Central memory CD8-positive, alpha-beta T cell (primary cell): ENCODE results near the gene GABRR3.

ENCODE experiments used
- ATAC-seq: fragments of 150-1000 bp; cut with Tn5 transposase; replicated peaks from 2 replicates; pipeline ENCODE4 v1.10.0; 2022; ENCODE audit warnings: mild to moderate bottlenecking, moderate FRiP score, moderate number of reproducible peaks; ENCODE audit not compliant: poor library complexity, severe bottlenecking; ENCODE audit errors: extremely low read depth
- DNase-seq, 2 donors: peaks; one replicate each; pipeline ENCODE4 v3.0.0; 2021; ENCODE audit warnings: low spot score in 2 of 2
- H3K27ac Mint-ChIP-seq: one replicate; pipeline ENCODE4 v1.8.0; 2022; ENCODE audit warnings: low read depth, mild to moderate bottlenecking, moderate library complexity, mixed read lengths
- H3K27me3 Mint-ChIP-seq: one replicate; pipeline ENCODE4 v1.8.0; 2022; ENCODE audit warnings: mixed read lengths
- H3K36me3 Mint-ChIP-seq: one replicate; pipeline ENCODE4 v1.8.0; 2022; ENCODE audit warnings: mild to moderate bottlenecking, moderate library complexity, mixed read lengths; ENCODE audit not compliant: insufficient read depth
- H3K4me1 Mint-ChIP-seq: one replicate; pipeline ENCODE4 v1.8.0; 2022; ENCODE audit warnings: mixed read lengths
- H3K4me3 Mint-ChIP-seq: one replicate; pipeline ENCODE4 v1.8.0; 2022; ENCODE audit warnings: mild to moderate bottlenecking, moderate library complexity, mixed read lengths
- H3K9me3 Mint-ChIP-seq: one replicate; pipeline ENCODE4 v1.8.0; 2022; ENCODE audit warnings: mixed read lengths

GABRR3 gene

DNA sequence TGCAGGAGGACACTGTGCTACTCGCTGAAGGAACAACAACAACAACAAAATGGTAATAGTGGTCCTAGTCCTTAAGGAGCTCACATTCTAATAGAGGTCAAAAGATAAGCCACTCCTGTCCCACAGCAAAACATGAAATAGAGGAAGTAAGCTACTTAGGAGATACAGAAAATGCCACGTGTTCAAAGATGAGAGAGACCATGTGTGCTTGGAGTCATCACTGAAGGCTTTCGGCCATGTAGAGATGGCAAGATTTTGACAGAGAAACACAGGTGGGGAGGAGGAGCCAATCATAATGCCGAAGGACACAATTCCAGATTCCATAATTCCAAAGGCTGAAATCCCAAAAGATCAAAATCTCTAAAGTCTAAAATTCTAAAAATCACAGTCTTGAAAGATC lies 38.1 kb downstream of the GABRR3 start:
- no peak for DNase-seq
- Mint-ChIP-seq H3K4me1 (no peaks in the 10 kb centered on the region), H3K36me3 (no peaks in the 10 kb centered on the region), H3K27me3 (peaks cover 22% of the 10 kb centered on the region), H3K27ac (no peak overlapping the region), H3K9me3 (no peaks in the 10 kb centered on the region), H3K4me3 (no peak overlapping the region)
- no peak for ATAC-seq

DNA sequence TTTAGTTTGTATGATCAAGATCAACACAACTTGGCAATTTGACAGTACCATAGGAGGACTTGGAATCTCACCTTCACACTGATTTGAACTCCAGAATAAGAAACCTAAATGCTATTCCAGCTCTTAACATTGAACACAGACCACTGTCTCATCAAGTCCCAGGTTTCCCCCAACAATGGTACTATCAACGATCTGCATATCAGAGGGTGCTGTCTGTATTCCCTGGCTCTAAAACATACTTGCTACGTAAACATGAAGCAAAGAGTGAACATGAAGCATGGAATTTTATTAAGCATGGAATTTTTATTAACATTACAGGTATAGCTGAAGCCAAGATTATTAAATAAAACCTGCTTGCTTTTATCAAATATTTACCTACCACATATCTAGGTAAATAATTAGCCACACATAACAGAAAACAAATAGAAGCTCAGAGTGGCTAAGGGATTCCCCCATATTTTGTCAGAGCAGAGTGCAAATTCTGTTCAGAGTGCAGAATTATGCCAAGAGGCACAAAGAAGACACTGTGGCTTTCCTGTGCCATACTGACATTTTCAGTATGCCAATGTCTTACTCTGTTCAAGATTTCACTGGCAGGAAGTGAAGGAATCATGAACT lies 40.7 kb downstream of the GABRR3 start:
- H3K4me3 Mint-ChIP-seq: no peak overlapping the region
- peaks cover 22% of the 10 kb centered on the region for H3K27me3 Mint-ChIP-seq
- ATAC-seq: no peak
- no peak overlapping the region for H3K27ac Mint-ChIP-seq
- DNase-seq: no peak
- peaks cover 10% of the 10 kb centered on the region for H3K4me1 Mint-ChIP-seq
- H3K9me3 Mint-ChIP-seq: no peaks in the 10 kb centered on the region
- H3K36me3 Mint-ChIP-seq: no peaks in the 10 kb centered on the region

DNA sequence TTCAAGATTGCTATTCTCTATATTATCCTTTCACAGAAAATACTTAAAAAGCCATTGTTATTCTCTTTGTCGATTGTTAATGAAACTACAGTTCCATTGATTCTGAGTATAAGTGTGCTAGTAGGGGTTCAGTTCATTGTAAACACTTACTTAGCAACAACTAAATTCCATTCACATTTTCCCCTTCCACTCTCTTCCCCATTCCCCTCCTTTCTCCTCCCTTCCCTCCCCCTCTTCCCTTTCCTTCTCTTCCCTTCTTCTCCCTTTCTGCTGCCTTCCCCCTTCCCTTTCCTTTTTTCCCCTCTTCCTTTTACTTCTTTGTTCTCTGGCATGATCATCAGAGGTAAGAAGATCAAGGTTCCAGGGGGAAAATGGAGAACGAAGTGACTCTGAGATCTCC lies 41.6 kb downstream of the GABRR3 start:
- Mint-ChIP-seq H3K27me3 (peaks cover 22% of the 10 kb centered on the region), H3K36me3 (no peaks in the 10 kb centered on the region), H3K4me3 (no peak overlapping the region), H3K9me3 (no peaks in the 10 kb centered on the region), H3K27ac (no peak overlapping the region), H3K4me1 (peaks cover 10% of the 10 kb centered on the region)
- DNase-seq: no peak
- ATAC-seq: no peak

DNA sequence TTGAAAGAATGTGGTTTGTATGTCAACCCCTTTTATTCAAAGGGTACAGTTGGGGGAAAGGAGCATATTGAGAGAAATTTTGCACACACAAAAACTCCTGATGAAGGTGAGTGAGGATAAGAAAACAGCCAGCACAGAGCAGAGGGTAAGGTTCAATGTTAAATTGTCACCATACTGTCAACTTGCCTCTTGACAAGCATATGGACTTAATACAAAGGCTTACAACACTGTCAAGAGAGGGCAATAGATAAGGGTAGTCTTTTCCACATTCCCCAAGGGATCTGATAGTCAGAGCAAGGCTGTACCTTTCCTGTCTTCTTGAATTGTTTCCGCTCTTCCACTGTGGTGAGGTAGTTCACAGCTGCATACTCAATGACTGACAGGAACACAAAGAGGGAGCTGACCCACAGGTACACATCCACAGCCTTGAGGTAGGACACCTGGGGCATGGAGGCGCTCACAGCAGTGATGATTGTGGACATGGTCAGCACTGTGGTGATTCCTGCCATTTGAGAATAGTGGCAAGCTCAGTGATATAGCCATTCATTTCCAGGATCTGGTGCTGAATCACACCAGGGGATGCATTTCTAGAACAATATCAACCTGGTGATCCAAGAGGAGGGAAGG lies 42.5 kb downstream of the GABRR3 start:
- H3K27ac Mint-ChIP-seq: no peak overlapping the region

DNA sequence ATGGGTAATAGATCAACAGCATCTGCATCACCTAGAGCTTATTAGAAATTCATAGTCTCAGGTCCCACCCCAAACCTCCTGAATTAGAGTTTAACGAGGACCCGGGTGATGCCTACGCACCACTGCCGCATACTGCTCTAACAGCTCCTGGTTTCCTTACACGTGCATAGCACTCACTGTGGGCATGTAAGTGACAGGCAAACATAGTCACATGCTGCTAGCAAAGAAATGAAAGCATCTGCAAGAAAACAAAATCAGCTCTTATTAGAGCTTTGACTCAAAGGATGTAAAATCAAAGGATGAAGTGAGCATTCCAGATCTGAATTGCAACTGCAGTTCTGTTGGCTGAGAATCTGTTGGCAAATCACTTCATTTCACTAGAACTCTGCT lies 43.8 kb downstream of the GABRR3 start:
- Mint-ChIP-seq H3K4me3 (peak overlapping the region; percentile 48), H3K4me1 (peaks cover 10% of the 10 kb centered on the region), H3K27me3 (peaks cover 22% of the 10 kb centered on the region), H3K36me3 (no peaks in the 10 kb centered on the region), H3K27ac (peak overlapping the region; percentile 9), H3K9me3 (no peaks in the 10 kb centered on the region)
- no peak for ATAC-seq
- DNase-seq: no peak

More for the DNA sequence above, 42.5 kb downstream of the GABRR3 start:
- Mint-ChIP-seq H3K4me1 (peaks cover 10% of the 10 kb centered on the region), H3K9me3 (no peaks in the 10 kb centered on the region), H3K4me3 (no peak overlapping the region), H3K27me3 (peaks cover 22% of the 10 kb centered on the region), H3K36me3 (no peaks in the 10 kb centered on the region)
- ATAC-seq: no peak
- DNase-seq: no peak

DNA sequence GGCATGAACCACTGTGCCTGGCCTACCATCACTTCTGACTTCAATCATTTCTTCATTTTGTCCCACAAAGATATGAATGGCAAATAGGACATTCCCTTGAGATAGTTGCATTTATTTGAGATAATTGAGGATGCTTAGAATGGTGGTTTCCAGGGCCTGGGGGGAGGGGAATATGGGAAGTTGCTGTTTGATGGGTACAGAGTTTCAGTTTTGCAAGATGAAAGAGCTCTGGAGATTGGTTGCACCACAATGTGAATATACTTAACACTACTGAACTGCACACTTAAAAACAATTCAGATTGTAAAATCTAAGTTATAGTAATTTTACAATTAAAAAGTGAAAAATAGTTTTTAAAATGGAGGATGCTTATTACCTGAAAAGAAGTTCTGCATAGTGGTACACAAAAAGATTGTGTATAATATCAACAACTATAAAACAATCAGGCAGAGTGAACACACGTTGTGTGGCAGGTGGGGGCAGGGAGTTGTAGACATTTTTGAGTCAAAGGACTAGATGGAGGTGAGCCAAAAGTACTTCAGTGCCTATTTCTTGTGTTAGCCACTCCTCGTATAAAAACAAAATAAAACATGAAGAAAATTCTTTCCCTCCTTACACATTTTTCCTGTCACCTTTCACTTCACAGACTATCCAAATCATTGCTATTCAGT lies 44.4 kb downstream of the GABRR3 start:
- peak overlapping the region; percentile 9 for H3K27ac Mint-ChIP-seq
- H3K27me3 Mint-ChIP-seq: peaks cover 22% of the 10 kb centered on the region
- peaks cover 10% of the 10 kb centered on the region for H3K4me1 Mint-ChIP-seq
- peak overlapping the region; percentile 48 for H3K4me3 Mint-ChIP-seq
- H3K9me3 Mint-ChIP-seq: no peaks in the 10 kb centered on the region
- DNase-seq (no peak), ATAC-seq (no peak)
- no peaks in the 10 kb centered on the region for H3K36me3 Mint-ChIP-seq

DNA sequence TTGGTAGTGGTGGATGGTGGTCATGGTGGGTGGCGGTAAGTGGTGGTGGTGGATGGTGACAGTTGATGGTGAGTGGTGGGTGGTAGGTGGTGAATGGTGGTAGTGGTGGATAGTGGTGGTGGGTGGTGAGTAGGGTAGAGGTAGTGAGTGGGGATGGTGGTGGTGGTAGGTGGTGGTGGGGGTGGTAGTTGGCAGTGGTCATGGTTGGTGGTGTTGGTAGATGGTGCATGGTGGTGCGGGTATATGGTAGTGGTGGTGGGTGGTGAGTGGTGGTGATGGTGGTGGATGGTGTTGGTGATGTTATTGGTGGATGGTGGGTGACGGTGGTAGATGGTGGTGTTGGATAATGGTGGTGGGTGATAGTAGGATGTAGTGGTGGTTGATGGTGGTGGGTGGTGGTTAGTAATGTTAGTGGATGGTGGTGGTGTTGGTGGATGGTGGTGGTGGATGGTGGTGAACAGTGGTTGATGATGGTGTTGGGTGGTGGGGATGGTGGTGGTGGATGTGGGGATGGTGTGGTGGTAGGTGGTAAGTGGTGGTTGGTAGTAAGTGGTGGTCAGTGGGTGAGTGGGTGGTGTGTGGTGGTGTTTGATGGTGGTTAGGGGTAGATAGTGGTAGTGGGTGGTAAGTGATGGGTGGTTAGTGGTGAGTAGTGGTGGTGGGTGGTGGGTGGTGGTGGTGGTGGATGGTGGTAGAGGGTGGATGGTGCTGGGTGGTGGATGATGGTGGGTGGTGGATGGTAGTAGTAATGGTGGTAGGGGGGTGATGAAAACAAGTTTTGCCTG lies 46.1 kb downstream of the GABRR3 start:
- H3K4me1 Mint-ChIP-seq: peaks cover 10% of the 10 kb centered on the region
- no peak for DNase-seq
- no peak overlapping the region for H3K27ac Mint-ChIP-seq
- no peaks in the 10 kb centered on the region for H3K36me3 Mint-ChIP-seq
- no peaks in the 10 kb centered on the region for H3K9me3 Mint-ChIP-seq
- ATAC-seq: no peak
- peaks cover 18% of the 10 kb centered on the region for H3K27me3 Mint-ChIP-seq
- no peak overlapping the region for H3K4me3 Mint-ChIP-seq

DNA sequence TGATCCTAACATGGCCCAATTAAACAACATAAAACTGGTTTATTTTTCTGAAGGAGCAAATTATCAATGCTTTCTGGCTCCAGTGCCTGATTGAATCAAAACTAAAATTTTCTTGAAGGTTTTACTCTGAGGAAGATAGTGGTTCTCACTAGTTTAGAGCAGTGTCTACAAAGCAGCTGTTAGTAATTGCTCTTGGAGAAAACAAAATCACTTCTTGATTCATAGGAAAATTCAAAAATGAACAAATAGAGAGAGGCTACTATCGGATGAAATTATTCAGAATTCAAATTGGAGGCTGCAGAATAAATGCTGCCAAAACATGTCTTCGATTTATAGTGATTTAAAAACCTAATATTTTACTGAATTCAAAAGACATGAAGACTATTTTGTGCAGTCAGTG lies 47.8 kb downstream of the GABRR3 start:
- no peaks in the 10 kb centered on the region for H3K9me3 Mint-ChIP-seq
- no peak for ATAC-seq
- no peak overlapping the region for H3K4me3 Mint-ChIP-seq
- H3K27ac Mint-ChIP-seq: no peak overlapping the region
- H3K4me1 Mint-ChIP-seq: peaks cover 10% of the 10 kb centered on the region
- no peak for DNase-seq
- no peaks in the 10 kb centered on the region for H3K36me3 Mint-ChIP-seq
- peaks cover 1% of the 10 kb centered on the region for H3K27me3 Mint-ChIP-seq

DNA sequence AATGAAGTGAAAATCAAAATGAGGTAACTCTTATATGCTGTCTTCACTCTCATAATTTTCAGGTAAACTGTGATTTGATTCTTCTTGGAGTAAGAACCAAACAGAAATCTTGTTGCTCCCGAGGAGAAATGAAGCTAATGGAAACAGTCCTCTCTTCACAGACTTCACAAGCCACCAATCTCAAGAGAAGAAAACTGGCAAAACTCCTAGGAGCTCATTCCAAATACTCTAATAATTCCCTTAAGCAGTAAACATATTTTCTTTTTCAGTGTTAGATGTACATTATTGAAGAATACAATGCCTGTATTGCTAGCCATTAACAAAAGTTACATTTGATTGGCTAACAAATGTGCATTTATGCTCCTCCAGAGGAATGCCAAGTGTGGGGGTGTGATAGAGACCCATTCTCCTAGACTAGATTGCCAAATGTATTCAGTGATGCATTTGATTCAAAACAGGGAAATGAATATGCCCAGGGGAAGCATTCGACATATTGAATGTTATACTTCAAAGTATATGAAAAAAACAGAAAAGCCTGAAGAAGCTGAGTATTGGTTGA lies 51.1 kb downstream of the GABRR3 start:
- Mint-ChIP-seq H3K27me3 (no peaks in the 10 kb centered on the region), H3K36me3 (no peaks in the 10 kb centered on the region)
- ATAC-seq: no peak

DNA sequence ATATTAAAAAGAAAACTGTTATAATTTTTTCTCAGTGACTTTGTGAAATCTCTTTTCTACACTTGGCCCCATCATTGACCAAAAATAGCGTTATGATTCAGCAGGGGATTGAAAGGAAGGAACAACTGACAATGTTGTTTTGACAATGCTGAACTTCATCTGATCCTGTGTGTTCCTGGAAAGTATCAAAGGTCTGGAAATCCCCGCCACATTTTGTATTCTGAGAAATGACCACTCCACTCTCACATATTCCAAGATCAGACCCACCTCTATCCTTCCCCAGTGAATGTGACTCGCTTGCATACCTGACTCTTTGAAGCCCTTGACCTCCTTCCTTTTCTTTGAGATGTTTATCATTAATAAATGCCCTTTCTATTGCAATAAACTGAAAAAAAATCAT lies 53.2 kb downstream of the GABRR3 start:
- H3K4me1 Mint-ChIP-seq: no peaks in the 10 kb centered on the region
- no peaks in the 10 kb centered on the region for H3K9me3 Mint-ChIP-seq
- no peak for DNase-seq
- no peak overlapping the region for H3K27ac Mint-ChIP-seq
- ATAC-seq: no peak
- H3K27me3 Mint-ChIP-seq: no peaks in the 10 kb centered on the region
- H3K4me3 Mint-ChIP-seq: no peak overlapping the region
- H3K36me3 Mint-ChIP-seq: no peaks in the 10 kb centered on the region

More for the DNA sequence above, 51.1 kb downstream of the GABRR3 start:
- Mint-ChIP-seq H3K27ac (no peak overlapping the region), H3K4me1 (no peaks in the 10 kb centered on the region), H3K4me3 (no peak overlapping the region), H3K9me3 (no peaks in the 10 kb centered on the region)
- no peak for DNase-seq

DNA sequence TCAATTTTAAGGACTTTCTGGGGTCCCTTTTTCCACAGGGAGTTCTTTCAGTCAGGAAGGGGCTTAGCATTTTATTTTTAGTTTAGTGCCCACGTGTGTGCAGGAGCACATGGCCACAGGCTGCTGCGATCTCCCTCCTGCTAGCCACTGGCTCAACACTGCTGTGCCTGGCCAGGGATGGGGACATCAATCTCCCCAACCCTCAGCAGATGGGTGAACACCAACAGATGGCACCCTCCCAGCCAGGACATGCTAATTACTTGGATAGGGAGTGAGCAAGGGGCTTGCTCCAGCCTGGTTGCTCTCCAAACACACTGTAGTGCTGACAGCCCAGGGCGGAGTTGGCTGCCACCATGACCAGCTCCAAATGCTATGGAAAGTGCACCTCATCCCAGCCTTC lies 55.5 kb downstream of the GABRR3 start:
- H3K27me3 Mint-ChIP-seq: no peaks in the 10 kb centered on the region
- no peak overlapping the region for H3K27ac Mint-ChIP-seq
- no peak for ATAC-seq
- no peak overlapping the region for H3K4me3 Mint-ChIP-seq
- no peaks in the 10 kb centered on the region for H3K9me3 Mint-ChIP-seq
- no peak for DNase-seq
- no peaks in the 10 kb centered on the region for H3K36me3 Mint-ChIP-seq
- H3K4me1 Mint-ChIP-seq: no peaks in the 10 kb centered on the region

DNA sequence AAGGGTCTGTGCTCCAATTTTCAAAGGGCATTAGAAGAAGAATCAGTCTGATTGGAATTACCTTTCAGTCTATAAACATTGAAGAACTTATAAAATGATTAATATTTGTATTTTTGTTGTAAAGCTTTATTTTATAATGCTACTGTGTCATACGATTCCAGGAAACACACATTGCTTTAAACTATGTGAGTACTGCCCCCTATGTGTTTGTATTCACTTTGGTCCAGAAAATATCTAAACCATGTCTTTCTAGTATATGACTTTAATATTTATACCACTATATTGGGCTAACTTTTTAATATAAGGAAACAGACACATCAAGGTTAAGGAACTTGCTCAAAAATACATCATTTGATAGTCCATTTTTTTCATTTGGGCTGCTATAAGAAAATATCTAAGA lies 59.6 kb downstream of the GABRR3 start:
- Mint-ChIP-seq H3K4me3 (no peak overlapping the region), H3K27me3 (no peaks in the 10 kb centered on the region), H3K36me3 (no peaks in the 10 kb centered on the region), H3K4me1 (peaks cover 16% of the 10 kb centered on the region), H3K9me3 (no peaks in the 10 kb centered on the region), H3K27ac (no peak overlapping the region)
- DNase-seq (no peak), ATAC-seq (no peak)
